ENCODE data around the gene KRT23. TPM values are rescaled to one million over a fixed set of nuclear protein-coding genes. Genes with fewer than 3 reads are reported as not detected.

Gene KRT23
- polyA plus RNA-seq, 1 donor from 2014 or later = 0.37 TPM

GRCh38 chr17:40950176-40950575 lies 12.7 kb upstream of the KRT23 start:
- Histone ChIP-seq H3K9me3 (ENCODE audit: low read length) (no peaks in the 10 kb centered on the region), H3K27me3 (ENCODE audit: insufficient read depth, low read depth, low read length) (no peaks in the 10 kb centered on the region), H3K9me2 (ENCODE audit: insufficient read depth, low read length) (no peaks in the 10 kb centered on the region), H3K36me3 (ENCODE audit: insufficient read depth, low read length) (no peaks in the 10 kb centered on the region), H3K9ac (ENCODE audit: low read length) (no peak overlapping the region), H3K4me3 (ENCODE audit: low read length) (no peak overlapping the region), H3K4me2 (ENCODE audit: low read length) (no peak overlapping the region), H2AFZ (ENCODE audit: low read depth, low read length) (no peak overlapping the region), H3K27ac (ENCODE audit: low read length) (no peak overlapping the region), H4K20me1 (ENCODE audit: insufficient read depth) (no peaks in the 10 kb centered on the region), H3K79me2 (replicated peaks; ENCODE audit: insufficient read depth, low read length) (no peaks in the 10 kb centered on the region), H3F3A (ENCODE audit: insufficient read depth, low read length, poor library complexity, severe bottlenecking) (no peaks in the 10 kb centered on the region)
- TF ChIP-seq CTCF (IDR thresholded peaks at IDR 0.05; ENCODE audit: poor library complexity, severe bottlenecking) (no peak), POLR2AphosphoS5 (IDR thresholded peaks at IDR 0.05) (no peak), RAD21 (conservative IDR thresholded peaks at IDR 0.05) (no peak), EP300 (conservative IDR thresholded peaks at IDR 0.05; ENCODE audit: poor library complexity, severe bottlenecking) (no peak), SMC3 (conservative IDR thresholded peaks at IDR 0.05; ENCODE audit: poor library complexity) (no peak), MXI1 (conservative IDR thresholded peaks at IDR 0.05; ENCODE audit: poor library complexity, severe bottlenecking) (no peak), REST (IDR thresholded peaks at IDR 0.05; ENCODE audit: borderline replicate concordance) (no peak), EZH2 (IDR thresholded peaks at IDR 0.05; ENCODE audit: borderline replicate concordance, insufficient read depth, low read length, poor library complexity, severe bottlenecking) (no peak), TAF1 (IDR thresholded peaks at IDR 0.05; ENCODE audit: low read depth) (no peak)

GRCh38 chr17:40949418-40949817 lies 12.0 kb upstream of the KRT23 start:
- Histone ChIP-seq H3K27me3 (ENCODE audit: insufficient read depth, low read depth, low read length) (no peaks in the 10 kb centered on the region), H3K27ac (ENCODE audit: low read length) (no peak overlapping the region), H3K36me3 (ENCODE audit: insufficient read depth, low read length) (no peaks in the 10 kb centered on the region), H4K20me1 (ENCODE audit: insufficient read depth) (no peaks in the 10 kb centered on the region), H3K9me3 (ENCODE audit: low read length) (no peaks in the 10 kb centered on the region), H3K79me2 (replicated peaks; ENCODE audit: insufficient read depth, low read length) (no peaks in the 10 kb centered on the region), H3K9me2 (ENCODE audit: insufficient read depth, low read length) (no peaks in the 10 kb centered on the region), H3K4me2 (ENCODE audit: low read length) (no peak overlapping the region), H3K4me3 (ENCODE audit: low read length) (peak overlapping the region; percentile 7), H2AFZ (ENCODE audit: low read depth, low read length) (peak overlapping the region; percentile 6), H3F3A (ENCODE audit: insufficient read depth, low read length, poor library complexity, severe bottlenecking) (no peaks in the 10 kb centered on the region), H3K9ac (ENCODE audit: low read length) (no peak overlapping the region)
- TF ChIP-seq REST (IDR thresholded peaks at IDR 0.05; ENCODE audit: borderline replicate concordance) (no peak), EP300 (conservative IDR thresholded peaks at IDR 0.05; ENCODE audit: poor library complexity, severe bottlenecking) (no peak), RAD21 (conservative IDR thresholded peaks at IDR 0.05) (no peak), POLR2AphosphoS5 (IDR thresholded peaks at IDR 0.05) (no peak), EZH2 (IDR thresholded peaks at IDR 0.05; ENCODE audit: borderline replicate concordance, insufficient read depth, low read length, poor library complexity, severe bottlenecking) (no peak), SMC3 (conservative IDR thresholded peaks at IDR 0.05; ENCODE audit: poor library complexity) (no peak), MXI1 (conservative IDR thresholded peaks at IDR 0.05; ENCODE audit: poor library complexity, severe bottlenecking) (no peak), TAF1 (IDR thresholded peaks at IDR 0.05; ENCODE audit: low read depth) (no peak), CTCF (IDR thresholded peaks at IDR 0.05; ENCODE audit: poor library complexity, severe bottlenecking) (no peak)

All from neural cell (in vitro differentiated cells).